Fibroblast of mammary gland (primary cell): ENCODE data around the gene NDRG3.
A peak's percentile ranks its signal among the peaks of the same experiment; 100 is the strongest.

Source experiments
- DNase-seq: peaks from one replicate; pipeline ENCODE4 v3.0.0-alpha.2; 2010; ENCODE audit warnings: low read depth
- H3K4me3 ChIP-seq: 2 replicates; pipeline ENCODE4 v1.5.1; 2011; ENCODE audit warnings: low read depth, mild to moderate bottlenecking, low read length, moderate library complexity; ENCODE audit not compliant: control insufficient read depth
- CTCF ChIP-seq: conservative IDR thresholded peaks from 2 replicates; pipeline ENCODE4 v1.5.1; 2011; ENCODE audit warnings: low read depth, low read length, inconsistent platforms; ENCODE audit not compliant: control insufficient read depth, insufficient read depth

NDRG3 gene

DNA sequence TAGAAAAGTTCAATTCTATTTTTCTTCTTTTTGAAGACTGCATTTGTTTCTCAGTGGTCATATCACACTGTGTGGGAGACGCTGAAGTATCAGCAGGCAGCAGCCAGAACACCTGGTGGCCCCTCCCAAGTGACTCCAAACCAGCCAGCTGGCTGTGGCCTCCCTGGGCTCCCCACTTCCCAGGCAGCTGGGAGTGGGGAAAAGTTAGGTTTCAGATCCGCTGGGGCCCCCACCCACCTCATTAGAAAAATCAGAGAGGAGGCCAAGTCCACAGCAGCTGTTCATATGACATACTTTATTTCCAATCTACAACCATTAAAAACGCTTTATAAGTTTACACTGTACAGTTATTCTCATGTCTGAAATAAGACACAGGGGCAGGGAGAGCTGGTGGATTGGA, 31.3 kb upstream of the NDRG3 start:
- TF ChIP-seq CTCF: no peak
- DNase-seq: no peak
- no peak overlapping the region for H3K4me3 ChIP-seq

- no peak for TF ChIP-seq CTCF
- no peak overlapping the region for H3K4me3 ChIP-seq
- no peak for DNase-seq
These were observed 29.9 kb upstream of the NDRG3 start for GRCh38 chr20:36775826-36776225.

DNA sequence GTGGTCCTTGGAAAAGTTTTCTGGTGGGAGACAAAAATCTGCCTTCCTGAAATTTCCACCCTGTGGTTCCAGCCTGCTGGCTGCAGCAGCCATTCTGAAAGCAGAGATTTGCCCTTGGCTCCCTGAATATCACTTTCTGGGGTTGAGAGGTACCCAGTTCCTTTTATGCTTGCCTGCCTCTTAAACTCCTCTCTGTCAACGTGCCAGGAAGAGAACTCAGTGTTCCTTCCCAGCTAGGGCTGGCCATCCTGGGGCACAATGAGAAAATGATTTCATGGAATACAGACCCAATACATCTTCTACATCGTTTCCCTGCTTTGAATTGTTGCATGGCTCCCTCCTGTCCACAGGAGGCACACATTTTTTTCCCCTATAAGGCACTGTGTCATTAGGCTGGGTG, 29.3 kb upstream of the NDRG3 start:
- H3K4me3 ChIP-seq: no peak overlapping the region
- DNase-seq: no peak
- no peak for TF ChIP-seq CTCF

DNA sequence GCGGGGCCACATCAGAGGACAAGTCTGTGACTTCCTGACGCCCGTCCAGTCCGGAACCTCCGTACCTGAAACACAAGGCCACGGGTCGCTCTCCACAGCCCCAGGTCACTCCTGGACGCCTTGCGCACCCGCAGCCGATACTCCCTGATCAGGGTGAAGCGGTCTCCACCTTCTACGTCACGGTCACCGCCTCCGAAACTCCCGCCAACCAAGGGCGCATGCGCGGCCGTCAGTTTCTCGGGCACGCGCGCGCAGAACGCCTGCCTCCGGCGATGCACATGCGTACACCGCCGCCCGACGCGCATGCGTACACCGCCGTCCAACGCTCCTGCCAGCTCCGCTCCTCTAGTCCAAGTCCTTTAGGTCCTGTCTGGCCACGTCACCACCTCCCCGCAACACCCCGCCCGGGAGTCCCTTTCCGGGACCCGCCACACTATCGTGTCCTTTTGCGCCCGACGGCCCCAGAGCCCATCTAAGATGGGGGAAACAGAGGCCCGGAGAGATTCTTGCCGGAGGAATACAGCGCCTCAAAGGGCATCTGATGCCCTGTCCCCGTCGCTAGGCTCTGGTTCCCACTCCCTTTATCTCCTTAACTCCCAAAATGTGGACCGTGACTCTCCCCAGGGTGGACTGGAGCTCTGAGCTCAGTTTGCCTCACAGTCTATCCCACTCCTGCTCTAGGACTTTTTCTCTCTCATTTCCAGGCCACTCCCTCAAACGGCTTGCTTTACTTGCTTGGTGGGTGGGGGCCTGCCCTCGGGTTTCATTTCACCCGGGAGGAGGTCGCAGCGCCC, 27.9 kb upstream of the NDRG3 start, which contains the start of gene DSN1:
TSS of gene DSN1 (minus strand) at position 167 of the 794 bp plus-strand sequence. CDS start 2,305 bp downstream, outside the sequence.
- peak; percentile 53 for TF ChIP-seq CTCF
- peak; percentile 97 for DNase-seq
- H3K4me3 ChIP-seq: peak within 1 kb of the TSS; percentile 70

GRCh38 chr20:36773107-36773596, 27.3 kb upstream of the NDRG3 start:
- peak overlapping the region; percentile 70 for H3K4me3 ChIP-seq
- no peak for TF ChIP-seq CTCF
- no peak for DNase-seq

- no peak for DNase-seq
- no peak for TF ChIP-seq CTCF
These were observed 24.8 kb upstream of the NDRG3 start for GRCh38 chr20:36770680-36771079.

More at GRCh38 chr20:36770680-36771079, 24.8 kb upstream of the NDRG3 start:
- H3K4me3 ChIP-seq: no peak overlapping the region
